ENCODE measurements around the gene IRF7. TPM values are rescaled to one million over a fixed set of nuclear protein-coding genes. Genes with fewer than 3 reads are reported as not detected.

The IRF7 gene
- total RNA-seq, 1 experiment from 2014 or later: 23.2 TPM

DNA sequence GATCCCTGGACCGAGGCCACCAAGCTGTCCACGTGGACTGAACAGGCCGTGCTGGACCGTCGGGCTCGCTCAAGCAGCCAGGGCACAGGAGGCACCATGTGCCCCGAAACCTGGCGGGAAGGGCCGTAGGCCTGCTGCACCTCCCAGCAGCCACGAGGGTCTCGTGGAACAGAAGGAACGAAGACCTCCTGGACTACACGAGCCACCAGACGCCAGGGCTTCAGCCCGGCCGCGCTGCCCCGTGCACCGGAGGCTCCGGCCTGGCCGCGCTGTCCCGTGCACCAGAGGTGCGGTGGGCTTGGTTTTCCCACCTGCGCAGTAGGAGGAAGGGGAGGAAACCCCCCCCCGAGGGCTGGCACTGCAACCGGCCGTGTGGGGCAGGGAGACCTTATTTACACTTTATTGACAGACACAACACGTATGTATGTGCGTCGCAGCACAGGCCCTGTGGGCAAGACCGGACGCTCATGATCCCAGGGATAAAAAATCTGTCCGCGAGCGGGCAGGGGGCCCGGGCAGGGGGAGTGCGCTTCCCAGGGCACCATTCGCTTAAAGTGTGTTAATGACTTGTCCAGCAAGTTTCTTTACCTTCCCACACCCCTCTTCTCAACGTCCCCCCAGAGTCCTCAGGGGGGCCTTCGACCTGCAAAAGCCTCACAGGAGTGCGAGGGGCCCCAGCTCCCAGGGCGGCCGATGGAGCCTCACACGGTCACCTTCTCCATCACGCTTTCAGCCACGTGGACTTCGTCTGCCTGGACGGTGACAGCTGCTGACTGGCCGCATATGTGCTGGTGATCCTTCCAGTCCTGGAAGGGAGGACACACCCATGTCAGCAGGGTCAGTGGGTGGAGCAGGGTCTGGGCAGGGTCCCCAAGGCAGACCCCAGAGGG lies 28.3 kb upstream of the IRF7 start:
- DNase-seq (ENCODE audit: low read depth): no peak
- in situ Hi-C loops (cut with HindIII; ENCODE audit: low pct_unique_long_range_greater_than_20kb, low sequenced_read_pairs): no loop called here

DNA sequence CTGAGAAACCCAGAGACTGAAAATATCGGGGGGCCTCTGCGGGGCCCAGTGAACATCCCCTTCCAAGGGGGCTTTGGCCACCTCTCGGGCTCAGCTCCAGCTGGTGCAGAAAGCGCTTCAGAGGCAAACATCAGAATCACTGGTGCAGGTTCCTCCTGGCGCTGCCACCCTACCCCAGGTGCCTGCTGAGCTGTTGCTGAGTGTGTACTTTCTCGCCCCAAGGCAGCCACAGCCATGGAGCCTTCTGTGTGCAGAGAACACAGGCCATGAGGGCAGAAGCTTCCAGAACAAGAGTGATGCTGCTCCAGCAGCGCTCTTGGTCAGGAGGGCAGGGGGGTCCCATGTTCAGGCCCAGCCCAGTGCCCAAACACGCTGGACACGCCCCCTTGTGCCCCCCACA lies 27.6 kb upstream of the IRF7 start:
- in situ Hi-C loops (cut with HindIII; ENCODE audit: low pct_unique_long_range_greater_than_20kb, low sequenced_read_pairs): no loop called here
- no peak for DNase-seq (ENCODE audit: low read depth)

DNA sequence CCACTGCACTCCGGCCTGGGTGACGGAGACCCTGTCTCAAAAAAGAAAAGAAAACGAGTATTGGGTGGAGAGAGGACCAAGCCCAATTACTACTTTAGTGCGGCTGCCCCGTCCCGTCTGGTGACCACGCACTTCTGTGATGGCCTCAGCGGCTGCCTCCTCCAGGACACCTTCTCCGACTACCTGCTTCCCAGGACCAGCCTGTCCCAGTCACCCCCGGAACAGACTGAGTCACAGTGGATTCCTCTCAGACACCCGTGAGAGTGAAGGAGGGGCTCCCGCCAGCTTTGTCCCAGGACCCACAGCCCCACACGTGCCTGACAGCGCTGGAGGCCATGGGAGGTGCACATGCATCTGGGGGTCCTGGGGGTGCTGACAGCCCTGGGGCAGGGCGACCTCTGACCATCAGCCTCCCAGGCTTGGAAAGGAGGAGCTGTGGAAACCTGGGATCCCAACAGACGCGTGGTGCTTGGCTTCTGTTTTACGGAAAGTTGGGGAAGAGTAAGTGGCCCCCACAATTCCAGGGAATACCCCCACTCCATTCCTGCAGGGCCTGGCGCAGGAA lies 26.1 kb upstream of the IRF7 start:
- DNase-seq (ENCODE audit: low read depth): no peak
- in situ Hi-C loops (cut with HindIII; ENCODE audit: low pct_unique_long_range_greater_than_20kb, low sequenced_read_pairs): no loop called here

DNA sequence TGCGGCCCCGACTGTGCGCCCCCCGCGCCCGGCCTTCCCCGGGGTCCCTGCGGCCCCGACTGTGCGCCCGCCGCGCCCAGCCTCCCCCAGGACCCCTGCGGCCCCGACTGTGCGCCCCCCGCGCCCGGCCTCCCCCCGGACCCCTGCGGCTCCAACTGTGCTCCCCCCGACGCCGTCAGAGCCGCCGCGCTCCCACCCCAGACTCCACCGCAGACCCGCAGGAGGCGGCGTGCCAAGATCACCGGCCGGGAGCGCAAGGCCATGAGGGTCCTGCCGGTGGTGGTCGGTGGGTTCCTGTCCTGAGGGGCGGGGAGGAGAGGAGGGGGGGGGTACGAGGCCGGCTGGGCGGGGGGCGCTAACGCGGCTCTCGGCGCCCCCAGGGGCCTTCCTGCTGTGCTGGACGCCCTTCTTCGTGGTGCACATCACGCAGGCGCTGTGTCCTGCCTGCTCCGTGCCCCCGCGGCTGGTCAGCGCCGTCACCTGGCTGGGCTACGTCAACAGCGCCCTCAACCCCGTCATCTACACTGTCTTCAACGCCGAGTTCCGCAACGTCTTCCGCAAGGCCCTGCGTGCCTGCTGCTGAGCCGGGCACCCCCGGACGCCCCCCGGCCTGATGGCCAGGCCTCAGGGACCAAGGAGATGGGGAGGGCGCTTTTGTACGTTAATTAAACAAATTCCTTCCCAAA lies 24.4 kb upstream of the IRF7 start:
- in situ Hi-C loops (cut with HindIII; ENCODE audit: low pct_unique_long_range_greater_than_20kb, low sequenced_read_pairs): no loop called here
- DNase-seq (ENCODE audit: low read depth): no peak

DNA sequence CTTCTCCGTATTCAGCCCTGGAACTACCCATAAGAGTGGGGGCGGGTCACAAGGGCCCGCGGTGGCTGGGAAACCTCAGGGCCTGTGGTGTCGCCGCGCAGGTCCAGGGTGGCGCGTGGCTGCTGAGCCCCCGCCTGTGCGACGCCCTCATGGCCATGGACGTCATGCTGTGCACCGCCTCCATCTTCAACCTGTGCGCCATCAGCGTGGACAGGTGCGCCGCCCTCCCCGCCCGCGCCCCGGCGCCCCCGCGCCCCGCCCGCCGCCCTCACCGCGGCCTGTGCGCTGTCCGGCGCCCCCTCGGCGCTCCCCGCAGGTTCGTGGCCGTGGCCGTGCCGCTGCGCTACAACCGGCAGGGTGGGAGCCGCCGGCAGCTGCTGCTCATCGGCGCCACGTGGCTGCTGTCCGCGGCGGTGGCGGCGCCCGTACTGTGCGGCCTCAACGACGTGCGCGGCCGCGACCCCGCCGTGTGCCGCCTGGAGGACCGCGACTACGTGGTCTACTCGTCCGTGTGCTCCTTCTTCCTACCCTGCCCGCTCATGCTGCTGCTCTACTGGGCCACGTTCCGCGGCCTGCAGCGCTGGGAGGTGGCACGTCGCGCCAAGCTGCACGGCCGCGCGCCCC lies 23.7 kb upstream of the IRF7 start:
- no peak for DNase-seq (ENCODE audit: low read depth)
- in situ Hi-C loops (cut with HindIII; ENCODE audit: low pct_unique_long_range_greater_than_20kb, low sequenced_read_pairs): no loop called here

DNA sequence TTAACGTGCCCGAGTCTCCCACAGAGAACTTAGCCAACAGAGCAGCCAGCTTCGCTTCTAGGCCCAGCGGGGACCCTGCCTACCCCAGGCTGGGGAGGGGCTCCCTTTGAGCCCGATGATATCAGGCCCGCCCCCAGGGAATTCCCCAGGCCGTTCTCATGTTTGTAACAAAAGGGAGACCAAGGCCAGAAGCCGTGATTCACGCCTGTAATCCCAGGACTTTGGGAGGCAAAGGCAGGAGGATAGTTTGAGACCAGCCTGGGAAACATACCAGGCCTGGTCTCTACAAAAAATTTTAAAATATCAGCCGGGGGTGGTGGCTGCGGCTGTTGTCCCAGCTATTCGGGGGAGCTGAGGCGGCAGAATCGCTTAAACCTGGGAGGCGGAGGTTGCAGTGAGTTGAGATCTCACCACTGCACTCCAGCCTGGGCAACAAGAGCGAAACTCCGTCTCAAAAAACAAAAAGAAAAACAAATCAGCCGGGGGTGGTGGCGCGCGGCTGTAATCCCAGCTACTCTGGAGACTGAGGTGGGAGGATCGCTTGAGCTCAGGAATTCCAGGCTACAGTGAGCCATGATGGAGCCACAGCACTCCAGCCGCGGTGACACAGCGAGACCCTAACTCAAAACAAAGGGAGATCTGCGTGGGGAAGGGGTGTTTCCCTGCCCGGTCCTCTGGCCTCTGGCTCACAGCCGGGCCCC lies 23.0 kb upstream of the IRF7 start:
- no peak for DNase-seq (ENCODE audit: low read depth)
- in situ Hi-C loops (cut with HindIII; ENCODE audit: low pct_unique_long_range_greater_than_20kb, low sequenced_read_pairs): no loop called here

DNA sequence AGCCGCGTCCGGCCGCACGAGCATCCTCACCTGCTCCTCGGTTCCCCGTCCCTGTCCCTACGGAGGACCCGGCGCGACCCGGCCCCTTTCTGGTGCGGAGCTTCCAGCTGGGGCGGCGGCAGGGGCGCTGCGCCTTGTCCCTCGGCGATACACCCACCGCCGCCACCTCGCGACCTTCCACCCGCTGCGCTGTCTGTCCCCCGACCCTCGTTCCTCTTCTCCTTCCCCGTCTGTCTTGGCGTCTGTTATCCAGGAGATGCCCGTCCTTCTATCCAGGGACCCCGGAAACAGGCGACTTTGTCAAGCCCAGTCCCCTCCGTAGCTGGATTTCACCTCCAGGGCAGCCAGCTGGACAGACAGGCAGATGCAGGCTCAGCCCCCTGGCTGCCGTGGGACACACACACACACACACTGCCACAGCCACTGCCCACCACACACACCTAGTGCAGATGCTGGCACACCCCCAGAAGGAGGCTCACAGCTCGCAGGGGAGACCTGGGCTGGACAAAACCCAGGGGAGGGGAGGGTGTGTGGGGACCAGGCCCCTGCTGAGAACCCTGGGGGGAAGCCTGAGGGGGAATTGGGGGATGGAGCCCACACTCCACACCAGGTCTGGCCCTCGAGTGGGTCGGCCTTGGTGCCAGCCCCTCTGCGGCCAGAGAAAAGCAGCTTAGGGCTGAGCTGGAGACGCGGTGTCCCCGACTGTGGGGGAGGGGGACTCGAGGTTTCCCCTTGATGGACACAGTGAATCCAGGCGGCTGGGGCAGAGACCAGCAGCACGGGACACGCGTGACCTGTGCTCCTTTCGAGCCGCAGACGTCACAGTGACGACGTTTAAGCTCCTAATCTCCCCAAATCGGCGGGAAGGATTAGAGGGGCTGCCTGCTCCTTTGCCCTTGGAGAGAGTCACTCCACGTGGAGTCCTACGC lies 22.1 kb upstream of the IRF7 start:
- in situ Hi-C loops (cut with HindIII; ENCODE audit: low pct_unique_long_range_greater_than_20kb, low sequenced_read_pairs): no loop called here
- DNase-seq (ENCODE audit: low read depth): no peak

DNA sequence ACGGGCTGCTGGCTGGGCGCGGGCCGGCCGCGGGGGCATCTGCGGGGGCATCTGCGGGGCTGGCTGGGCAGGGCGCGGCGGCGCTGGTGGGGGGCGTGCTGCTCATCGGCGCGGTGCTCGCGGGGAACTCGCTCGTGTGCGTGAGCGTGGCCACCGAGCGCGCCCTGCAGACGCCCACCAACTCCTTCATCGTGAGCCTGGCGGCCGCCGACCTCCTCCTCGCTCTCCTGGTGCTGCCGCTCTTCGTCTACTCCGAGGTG lies 21.5 kb upstream of the IRF7 start:
- no peak for DNase-seq (ENCODE audit: low read depth)
- in situ Hi-C loops (cut with HindIII; ENCODE audit: low pct_unique_long_range_greater_than_20kb, low sequenced_read_pairs): no loop called here

DNA sequence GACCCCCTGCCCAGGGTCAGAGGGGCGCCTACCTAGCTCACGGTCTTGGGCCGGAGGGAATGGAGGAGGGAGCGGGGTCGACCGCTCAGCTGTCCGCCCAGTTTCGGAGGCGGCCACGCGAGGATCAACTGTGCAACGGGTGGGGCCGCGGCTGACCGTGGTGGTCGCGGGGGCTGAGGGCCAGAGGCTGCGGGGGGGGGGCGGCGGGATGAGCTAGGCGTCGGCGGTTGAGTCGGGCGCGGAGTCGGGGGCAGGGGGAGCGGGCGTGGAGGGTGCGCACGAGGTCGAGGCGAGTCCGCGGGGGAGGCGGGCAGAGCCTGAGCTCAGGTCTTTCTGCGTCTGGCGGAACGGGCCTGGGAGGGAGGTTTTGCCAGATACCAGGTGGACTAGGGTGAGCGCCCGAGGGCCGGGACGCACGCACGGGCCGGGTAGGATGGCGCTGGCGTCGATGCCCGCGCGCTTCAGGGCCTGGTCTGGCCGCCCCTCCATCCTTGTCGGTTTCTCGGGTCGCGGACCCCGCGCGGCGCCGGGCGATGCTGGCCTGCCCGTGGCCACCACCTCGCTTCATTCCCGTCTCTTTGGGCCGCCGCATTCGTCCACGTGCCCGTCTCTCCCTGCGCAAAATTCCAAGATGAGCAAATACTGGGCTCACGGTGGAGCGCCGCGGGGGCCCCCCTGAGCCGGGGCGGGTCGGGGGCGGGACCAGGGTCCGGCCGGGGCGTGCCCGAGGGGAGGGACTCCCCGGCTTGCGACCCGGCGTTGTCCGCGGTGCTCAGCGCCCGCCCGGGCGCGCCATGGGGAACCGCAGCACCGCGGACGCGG lies 21.0 kb upstream of the IRF7 start, which contains the start of gene DRD4:
Gene DRD4 (plus strand): TSS at position 759 of the 822 bp plus-strand sequence. CDS start 36 bp downstream, at position 795.
- in situ Hi-C loops (cut with HindIII; ENCODE audit: low pct_unique_long_range_greater_than_20kb, low sequenced_read_pairs): no loop called here
- DNase-seq (ENCODE audit: low read depth): no peak

DNA sequence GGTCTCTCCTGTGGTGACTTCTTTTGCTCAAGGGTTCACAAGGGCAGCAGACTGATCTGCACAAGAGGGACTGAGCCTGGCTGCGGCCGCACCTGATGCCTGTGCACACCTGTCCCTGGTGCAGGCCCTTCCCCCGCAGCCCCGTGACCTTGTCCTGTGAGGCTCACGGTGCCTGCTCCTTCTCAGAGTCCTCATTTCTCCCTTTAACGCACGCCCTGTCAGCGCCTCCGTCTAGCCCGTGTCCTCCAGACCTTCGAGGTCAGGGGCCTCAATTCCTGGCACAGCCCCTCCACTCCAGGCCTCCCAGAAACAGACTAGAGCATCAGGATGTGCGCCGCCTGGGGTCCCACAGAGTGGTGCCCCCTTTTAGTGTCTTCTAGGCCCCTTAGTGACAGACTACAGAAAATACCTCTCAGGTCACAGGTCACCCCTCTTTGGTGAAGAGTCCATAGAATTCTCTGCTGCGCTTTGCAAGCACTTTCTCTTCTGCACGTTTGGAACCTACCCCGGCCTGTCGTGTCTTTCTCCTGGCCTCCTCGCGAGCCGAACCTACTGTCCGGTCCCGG lies 20.3 kb upstream of the IRF7 start:
- DNase-seq (ENCODE audit: low read depth): no peak
- in situ Hi-C loops (cut with HindIII; ENCODE audit: low pct_unique_long_range_greater_than_20kb, low sequenced_read_pairs): no loop called here

DNA sequence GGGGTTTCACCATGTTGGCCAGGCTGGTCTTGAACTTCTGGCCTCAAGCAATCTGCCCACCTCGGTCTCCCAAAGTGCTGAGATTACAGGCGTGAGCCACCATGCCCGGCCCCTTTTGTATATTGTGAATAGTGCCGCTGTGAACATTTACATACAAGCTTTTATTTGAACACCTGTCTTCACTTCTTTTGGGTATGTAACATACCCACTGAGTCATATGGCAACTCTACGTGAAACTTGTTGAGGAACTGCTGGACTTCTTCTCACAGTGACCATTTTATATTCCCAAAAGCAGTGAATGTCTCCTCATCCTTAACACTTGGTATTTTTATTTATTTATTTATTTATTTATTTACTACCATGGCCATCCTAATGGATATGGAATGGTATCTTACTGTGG lies 15.1 kb upstream of the IRF7 start:
- DNase-seq (ENCODE audit: low read depth): no peak
- in situ Hi-C loops (cut with HindIII; ENCODE audit: low pct_unique_long_range_greater_than_20kb, low sequenced_read_pairs): no loop called here

DNA sequence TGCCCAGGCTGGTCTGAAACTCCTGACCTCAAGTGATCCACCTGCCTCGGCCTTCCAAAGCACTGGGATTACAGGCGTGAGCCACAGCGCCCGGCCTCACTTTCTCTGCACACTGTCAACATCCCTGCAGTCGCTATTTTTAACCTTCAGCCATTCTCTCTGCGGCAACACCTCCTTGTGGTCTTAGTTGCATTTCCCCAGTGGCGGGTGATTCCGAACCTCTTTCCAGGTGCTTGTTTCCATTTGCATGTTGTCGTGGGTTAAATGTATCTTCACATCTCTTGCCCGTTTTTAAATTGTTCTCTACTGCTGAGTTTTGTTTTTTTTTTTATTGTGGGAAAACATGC lies 13.5 kb upstream of the IRF7 start:
- in situ Hi-C loops (cut with HindIII; ENCODE audit: low pct_unique_long_range_greater_than_20kb, low sequenced_read_pairs): no loop called here
- no peak for DNase-seq (ENCODE audit: low read depth)

DNA sequence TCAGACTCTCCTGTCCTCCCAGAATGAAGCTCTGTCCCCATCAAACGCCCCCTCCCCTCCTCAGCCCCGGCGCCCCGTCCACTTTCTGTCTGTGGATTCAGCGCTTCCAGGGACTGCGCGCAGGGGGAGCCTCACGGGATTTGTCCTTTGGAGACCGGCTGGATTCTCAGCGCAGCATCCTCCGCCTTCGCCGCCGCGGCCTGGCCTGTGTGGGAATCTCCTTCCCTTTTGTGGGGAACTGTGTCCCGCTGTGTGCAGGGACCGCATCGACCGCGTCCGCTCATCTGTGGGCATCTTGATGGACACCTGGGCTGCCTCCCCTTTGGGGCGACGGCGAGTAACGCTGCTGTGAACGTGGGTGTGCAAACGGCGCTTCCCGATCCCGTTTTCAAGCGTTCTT lies 12.3 kb upstream of the IRF7 start:
- in situ Hi-C loops (cut with HindIII; ENCODE audit: low pct_unique_long_range_greater_than_20kb, low sequenced_read_pairs): no loop called here
- DNase-seq (ENCODE audit: low read depth): no peak

DNA sequence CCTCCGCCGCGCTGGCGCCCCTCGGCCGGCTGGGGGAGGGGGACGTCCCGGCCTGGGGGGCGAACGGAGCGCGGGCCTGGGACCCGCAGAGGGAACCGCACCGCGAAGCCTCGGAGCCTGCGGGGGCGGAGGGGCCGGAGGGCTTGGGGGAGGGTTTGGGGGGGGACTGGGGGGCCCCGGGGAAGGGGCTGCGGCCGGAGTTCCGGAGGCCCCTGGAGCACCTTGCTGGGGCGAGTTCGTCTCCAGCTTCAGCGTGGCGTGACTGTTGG lies 11.5 kb upstream of the IRF7 start:
- in situ Hi-C loops (cut with HindIII; ENCODE audit: low pct_unique_long_range_greater_than_20kb, low sequenced_read_pairs): no loop called here
- no peak for DNase-seq (ENCODE audit: low read depth)

DNA sequence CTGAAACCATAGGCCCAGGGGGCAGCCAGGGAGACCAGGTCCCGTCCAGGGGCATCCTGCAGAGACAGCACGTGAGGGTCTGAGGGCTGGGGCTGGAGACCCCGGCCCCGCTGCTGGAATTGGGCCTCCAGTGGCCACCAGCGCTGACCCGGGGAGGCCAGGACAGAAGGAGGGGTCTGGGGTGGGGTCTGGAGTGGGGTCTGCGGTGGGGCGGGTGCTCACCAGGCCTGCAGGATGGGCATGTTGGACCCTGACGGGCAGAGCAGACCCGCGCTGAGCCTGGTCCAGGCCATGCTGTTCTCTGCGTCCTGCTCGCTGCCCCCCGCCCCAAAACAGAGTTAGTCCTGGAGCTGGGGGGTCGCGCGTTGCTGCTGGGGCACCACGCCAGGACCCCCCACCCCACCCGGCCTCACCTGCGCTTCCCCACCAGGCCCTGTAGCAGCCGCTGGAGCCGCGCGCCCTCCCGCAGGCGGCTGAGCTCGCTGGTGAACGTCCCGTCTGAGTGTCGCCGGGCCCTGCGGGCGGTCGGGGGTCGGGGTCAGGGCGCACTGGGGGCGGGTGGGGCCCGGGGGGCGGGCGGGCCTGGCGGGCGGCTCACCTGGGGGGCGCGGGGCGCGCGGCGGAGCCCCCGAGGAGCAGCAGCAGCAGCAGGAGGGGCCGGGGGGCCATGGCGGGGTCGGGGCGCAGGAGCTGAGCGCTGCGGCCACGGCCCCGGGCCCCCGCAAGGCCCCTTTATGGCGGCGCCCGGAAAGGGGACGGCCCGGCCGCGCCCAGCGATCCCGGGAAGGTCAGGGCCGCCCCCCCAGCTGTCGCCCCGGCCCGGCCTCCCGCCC lies 10.9 kb upstream of the IRF7 start, which contains the start of gene SCT:
Gene SCT (minus strand): TSS at position 707 of the 833 bp plus-strand sequence. CDS start 38 bp downstream, at position 669.
- in situ Hi-C loops (cut with HindIII; ENCODE audit: low pct_unique_long_range_greater_than_20kb, low sequenced_read_pairs): no loop called here
- DNase-seq (ENCODE audit: low read depth): no peak

DNA sequence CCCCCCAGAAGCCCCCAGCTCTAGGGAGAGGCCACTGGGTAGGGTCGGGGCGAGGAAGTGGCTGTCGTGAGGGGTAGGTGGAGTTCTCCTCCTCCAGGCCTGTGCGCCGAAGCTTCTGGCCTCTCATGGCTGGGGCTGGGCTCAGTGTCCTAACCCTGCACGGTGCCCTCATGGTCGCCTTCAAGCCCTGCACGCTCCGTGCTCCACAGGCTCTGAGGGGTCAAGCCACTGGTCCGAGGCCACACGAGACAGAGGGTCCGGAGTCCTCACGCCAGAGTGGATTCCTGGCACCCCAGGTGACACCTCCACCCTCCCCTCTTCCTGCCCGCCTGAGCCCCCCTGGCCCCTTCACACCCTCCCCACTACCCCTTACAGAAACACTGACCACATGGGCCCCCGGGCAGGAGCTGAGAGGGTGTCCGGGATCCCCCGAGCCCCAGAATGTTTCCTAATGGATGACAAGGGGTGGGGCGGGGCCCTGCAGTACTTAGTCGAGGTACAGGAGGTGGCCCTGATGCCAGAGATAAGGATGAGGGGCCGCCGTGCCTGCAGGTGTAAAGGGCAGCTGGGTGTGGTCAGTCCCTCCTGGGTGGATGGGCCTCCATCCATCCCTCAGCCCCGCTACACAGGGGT lies 10.0 kb upstream of the IRF7 start:
- no peak for DNase-seq (ENCODE audit: low read depth)
- in situ Hi-C loops (cut with HindIII; ENCODE audit: low pct_unique_long_range_greater_than_20kb, low sequenced_read_pairs): no loop called here
